ENCODE data around the gene ITGA1.
"Not testable (repeated sequence)": the region's sequence is repeated elsewhere in the genome, so short reads cannot be mapped to it uniquely, and the experiment has no call there.

ITGA1 gene

GRCh38 chr5:52837591-52838001, 49.9 kb downstream of the ITGA1 start:
- no peak for DNase-seq

DNA sequence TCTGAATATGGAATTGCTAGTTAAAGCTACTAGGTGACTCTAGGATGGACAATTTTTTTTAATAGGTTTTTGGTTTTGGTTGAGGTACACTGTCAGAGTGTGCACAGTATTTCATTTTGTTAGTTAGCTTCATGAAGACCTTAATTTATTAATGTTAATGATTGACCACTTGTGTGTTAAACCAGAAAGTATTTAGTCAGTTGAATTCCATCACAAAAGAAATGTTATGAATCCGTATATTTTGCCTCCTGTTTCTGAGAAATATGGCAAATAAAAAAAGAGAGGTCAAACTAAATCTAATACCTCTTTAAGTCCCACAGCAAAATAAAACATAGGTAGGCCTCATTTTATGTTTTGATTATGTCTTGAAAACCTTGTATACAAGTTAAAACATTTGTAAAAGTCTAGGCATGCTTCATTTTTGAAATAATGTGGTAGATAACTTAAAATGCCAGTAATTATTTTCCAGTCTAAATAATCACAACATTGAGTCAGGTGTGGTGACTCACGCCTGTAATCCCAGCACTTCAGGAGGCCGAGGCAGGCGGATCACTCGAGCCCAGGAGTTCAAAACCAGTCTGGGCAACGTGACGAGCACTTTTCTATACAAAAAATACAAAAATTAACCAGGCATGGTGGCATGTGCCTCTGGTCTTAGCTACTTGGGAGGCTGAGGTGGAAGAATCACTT, 50.8 kb downstream of the ITGA1 start:
- DNase-seq, result no peak

DNA sequence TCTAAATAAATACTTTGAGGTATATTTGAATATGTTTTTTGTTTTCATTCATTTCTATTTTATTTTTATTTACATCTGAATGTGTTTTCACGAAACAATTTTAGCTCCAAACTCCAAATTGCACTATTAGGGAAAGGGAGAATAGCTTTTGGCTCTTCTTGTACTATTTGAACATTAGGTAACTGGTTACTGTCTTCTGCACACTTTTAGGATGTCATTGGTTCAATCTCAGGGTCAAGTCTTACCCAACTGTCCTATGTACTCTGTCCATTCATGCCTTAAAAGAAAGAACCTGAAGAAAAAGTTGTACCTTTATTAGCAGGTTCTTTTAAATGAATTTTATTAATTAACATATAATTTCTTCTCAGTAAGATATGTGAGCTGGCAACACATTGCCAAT, 51.6 kb downstream of the ITGA1 start:
- no peak for DNase-seq

DNA sequence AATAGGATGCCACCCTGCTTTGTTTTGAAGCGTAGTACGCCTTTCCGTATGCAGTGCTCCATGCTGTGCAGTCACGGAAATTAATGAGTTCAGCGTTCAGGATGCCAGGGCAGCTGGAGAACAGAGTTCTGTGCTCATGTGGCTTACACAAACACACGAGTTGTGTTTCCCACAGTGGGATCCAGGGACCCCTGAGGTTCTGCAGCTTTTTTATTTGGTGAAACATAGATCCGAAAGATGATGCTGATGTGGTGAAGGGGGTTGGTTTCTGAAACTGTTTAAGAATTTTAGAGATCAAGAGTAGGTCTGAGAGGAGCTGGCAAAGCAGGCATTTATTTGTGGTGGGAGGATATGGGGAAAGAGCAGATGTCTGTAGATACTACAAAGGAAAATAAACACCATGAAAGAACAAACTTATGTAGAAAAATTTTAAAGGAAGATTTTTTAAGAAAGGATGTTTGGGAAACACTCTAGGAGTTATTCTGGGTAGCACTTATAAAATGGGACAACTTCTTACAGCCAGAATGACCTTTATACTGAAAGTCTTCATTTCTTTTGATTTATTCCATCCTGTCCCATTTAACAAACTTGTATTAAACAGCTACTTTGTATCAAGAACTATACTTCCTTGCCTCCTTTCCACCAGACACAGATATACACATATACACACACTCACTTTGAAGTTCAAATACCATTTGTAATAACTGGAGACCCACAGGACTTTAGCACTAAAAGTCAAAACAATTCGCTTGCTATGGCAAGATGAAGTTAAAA, 52.7 kb downstream of the ITGA1 start:
- DNase-seq, result no peak

DNA sequence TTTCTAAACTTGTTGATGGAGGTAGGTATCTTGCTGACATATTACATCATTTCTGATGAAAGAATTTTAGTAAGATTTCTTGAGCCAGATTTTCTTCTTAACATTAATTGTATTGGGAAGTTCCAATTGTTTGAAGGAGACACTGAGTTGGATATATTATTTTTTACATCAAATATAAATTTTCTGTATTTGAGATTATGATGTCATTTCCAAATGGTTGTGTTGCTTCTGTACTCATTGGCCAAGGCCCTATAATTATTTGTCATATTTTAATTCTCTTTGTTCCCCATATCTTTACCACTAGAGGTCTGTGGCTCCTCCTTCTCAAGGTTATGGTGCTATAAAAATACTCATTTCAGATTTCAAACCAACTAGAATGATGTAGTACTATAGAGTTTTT, 53.4 kb downstream of the ITGA1 start:
- DNase-seq, result no peak

DNA sequence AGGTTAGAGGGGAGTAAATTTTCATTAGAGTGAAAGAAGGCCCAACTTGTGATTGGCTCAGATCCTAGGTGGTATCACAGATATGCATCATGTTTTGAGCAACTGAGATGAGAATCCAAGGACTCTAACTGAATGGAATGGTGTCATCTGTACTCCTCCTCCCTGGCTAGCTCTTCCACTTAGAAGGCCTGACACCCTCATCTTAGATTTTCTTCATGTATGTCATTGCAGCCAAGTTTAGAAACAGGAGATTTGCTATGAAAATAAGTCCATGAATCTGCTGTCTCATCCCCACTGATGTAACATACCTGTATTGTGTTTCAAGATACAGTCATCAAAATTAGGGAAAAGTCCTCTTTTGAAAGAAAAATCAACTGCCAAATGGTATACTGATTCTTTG, 54.4 kb downstream of the ITGA1 start:
- DNase-seq, result no peak

GRCh38 chr5:52844885-52845284, 57.2 kb downstream of the ITGA1 start:
- no peak for DNase-seq

DNA sequence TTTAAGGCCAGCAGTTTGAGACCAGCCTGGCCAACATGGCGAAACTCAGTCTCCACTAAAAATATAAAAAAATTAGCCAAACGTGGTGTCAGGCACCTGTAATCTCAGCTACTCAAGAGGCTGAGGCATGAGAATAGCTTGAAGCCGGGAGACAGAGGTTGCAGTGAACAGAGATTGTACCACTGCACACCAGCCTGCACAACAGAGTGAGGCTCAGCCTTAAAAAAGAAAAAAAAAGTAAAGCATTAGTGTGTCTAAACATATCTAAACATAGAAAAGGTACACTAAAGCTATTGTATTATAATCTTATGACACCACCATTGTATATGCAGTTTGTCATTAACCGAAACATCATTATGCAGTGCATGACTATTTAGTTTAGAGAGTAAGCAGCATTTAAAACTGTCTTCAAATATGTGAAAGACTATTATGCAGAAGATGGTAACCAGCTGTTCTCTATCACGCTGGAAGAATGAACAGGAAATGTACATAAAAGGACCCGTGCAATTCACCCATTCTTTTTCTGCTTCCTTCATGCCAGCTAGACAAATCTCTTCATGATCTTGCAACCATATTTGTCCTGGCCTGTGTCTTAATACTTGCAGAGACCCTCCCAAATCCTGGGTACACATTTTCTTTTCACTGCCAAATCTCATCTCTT, 58.6 kb downstream of the ITGA1 start:
- no peak for DNase-seq

DNA sequence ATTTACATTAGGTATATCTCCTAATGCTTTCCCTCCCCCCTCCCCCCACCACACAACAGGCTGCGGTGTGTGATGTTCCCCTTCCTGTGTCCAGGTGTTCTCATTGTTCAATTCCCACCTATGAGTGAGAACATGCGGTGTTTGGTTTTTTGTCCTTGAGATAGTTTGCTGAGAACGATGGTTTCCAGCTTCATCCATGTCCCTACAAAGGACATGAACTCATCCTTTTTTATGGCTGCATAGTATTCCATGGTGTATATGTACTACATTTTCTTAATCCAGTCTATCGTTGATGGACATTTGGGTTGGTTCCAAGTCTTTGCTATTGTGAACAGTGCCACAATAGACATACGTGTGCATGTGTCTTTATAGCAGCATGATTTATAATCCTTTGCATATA, 61.0 kb downstream of the ITGA1 start:
- not testable (repeated sequence) for DNase-seq

- no peak for DNase-seq
These were observed 61.8 kb downstream of the ITGA1 start for GRCh38 chr5:52849544-52849943.

DNA sequence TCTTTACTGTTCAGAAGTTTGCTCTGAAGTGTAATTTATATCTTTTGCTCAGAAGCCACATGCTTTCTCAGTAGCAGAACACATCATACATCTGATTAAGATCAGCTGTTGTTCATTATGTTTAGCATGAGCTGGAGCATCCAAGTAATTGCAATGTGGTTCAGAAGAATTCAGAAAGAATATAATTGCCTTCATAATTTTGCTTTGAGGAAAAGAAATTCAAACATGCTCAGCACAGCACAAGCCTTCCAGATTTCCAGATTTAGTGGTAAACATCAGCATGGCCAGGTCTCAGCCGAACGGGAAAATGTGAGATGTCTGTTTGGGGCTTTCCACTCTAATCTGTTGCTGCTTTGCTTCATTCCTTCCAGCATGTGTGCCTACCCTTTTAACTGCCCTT, 65.9 kb downstream of the ITGA1 start:
- DNase-seq, result no peak

DNA sequence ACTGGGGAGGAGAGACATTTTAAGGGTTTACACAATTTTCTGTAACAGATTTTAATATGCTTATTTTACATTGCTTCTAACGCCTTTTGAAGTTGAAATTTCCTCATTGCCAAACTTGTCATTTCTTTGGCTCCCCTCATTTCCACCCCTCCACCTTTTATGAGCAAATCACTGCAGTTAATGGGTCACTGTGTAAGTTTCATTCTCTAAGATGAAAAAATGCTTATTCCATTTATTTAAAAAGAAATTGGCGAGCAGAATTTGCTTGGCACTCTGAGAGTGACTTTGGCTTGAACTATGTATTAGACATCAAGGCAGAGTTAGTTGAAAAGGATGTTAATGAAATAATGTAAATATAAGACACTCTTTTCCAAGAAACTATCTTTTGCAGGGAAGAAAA, 66.6 kb downstream of the ITGA1 start:
- DNase-seq, result no peak

- no peak for DNase-seq
These were observed 67.2 kb downstream of the ITGA1 start for GRCh38 chr5:52854949-52855348.

DNA sequence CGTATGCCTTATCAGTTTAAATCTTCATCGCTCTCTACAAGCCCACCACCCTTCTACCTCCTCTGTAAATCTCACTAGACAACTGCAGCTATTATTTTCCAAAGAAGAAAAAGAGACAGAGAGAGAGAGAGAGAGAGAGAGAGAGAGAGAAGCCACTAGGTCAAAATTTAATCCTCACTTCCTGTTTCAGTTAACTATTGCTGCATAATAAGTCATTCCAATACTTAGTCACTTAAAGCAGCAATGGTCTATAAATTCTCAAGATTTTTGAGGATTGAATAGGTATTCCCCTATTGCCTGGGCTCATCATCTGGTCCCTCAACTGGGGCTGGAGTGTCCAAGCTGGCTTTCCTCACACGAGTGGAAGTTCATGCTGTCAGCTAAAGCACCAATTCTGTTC, 68.8 kb downstream of the ITGA1 start:
- peak; percentile 7 for DNase-seq

- DNase-seq, result no peak
These were observed 71.9 kb downstream of the ITGA1 start for GRCh38 chr5:52859628-52860027.

- no peak for DNase-seq
These were observed 73.7 kb downstream of the ITGA1 start for GRCh38 chr5:52861368-52861767.

- no peak for DNase-seq
These were observed 76.1 kb downstream of the ITGA1 start for GRCh38 chr5:52863715-52864290.

DNA sequence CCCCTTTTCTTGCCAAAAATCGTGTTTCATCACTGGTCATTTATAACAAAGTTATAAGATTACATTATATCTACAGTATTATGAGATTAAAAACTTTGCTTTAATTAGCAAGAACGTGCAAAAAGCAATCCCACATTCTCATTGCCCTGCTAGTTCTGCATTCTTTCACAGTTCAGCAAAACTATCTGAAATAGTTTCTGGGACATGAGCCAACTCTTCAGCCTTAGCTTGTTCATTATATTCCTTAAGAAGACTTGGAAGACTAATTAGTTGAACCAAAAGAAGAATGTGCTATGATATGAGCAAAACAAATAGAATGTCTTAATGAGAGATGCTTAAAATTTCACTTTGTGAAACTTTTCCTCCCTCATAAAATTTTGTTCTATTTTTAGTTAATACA, 76.7 kb downstream of the ITGA1 start:
- no peak for DNase-seq

GRCh38 chr5:52864884-52865283, 77.2 kb downstream of the ITGA1 start:
- DNase-seq, result no peak

GRCh38 chr5:52865991-52866390, 78.3 kb downstream of the ITGA1 start:
- DNase-seq, result not testable (repeated sequence)

DNA sequence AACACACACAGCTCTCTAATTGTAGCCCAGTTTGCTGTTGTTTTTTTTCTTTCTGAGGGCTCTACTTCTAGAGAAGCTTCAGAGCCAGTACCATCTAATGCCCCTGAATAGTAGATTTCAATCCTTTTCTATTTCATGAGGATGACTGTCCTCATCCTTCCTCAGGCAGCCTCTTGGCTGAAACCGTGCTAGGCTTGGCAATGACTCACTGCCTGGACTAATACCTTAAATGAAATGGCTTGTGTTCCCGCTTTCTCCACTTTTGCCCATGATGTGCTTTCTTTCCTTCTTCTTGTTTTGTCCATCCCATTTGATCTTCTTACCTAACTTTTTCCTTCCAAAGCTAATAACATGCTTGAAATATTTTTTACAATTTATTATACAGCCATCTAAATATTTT, 80.1 kb downstream of the ITGA1 start:
- no peak for DNase-seq

DNA sequence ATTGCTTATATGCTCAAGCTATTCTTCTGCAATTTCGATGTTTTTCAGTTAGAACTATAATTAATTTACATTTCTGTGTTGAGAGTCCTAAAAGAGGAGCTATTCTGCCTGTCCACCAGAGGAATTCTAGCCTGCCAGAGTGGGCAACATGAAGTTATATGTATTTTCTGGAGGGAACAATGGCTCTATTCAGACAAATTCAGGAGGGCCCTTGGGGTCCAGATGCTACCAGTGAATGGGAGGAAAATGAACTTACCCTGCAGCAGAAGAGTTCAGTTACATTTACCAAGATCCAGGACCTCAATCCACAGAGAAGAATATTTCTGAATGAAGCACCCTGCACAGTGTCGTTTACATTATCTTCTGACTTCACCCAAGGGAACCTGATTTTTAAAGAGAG, 80.7 kb downstream of the ITGA1 start:
- DNase-seq, result no peak

GRCh38 chr5:52869391-52869790, 81.7 kb downstream of the ITGA1 start:
- DNase-seq, result no peak

DNA sequence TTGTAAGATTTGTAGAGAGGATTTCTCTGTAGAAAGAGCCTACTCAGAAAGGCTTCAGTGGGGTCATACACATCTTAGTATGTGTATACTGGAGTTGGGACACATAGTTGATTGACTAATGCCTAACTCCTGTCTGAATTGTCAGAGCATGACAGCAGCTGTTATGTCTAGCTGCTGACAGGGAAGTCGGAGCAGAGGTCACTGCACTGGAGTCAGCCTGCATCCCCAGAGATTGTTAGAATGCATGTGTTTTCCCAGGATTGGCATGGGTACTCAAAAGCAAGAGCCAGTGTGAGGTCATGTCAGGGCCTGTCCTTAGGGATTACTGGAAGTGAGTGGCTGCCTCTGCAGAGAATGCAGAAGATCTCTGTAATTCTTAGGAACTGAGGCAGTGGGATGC, 82.7 kb downstream of the ITGA1 start:
- DNase-seq, result no peak
